Keratinocyte (primary cell): Measurements from ENCODE around the gene CDKN2AIPNL. TPM values are rescaled to one million over a fixed set of nuclear protein-coding genes. Genes with fewer than 3 reads are reported as not detected.

Experiments used
- DNase-seq: peaks from one replicate; pipeline ENCODE4 v3.0.0-alpha.2; 2011; ENCODE audit warnings: low read depth, missing footprints, low spot score
- FAIRE-seq: peaks from 2 replicates; lab custom pipeline; 2011; peaks lifted over from hg19 to GRCh38; lab: Jason Lieb, UNC
- H2AFZ ChIP-seq: 2 replicates; pipeline ENCODE4 v1.6.0; 2012; ENCODE audit warnings: low read length, control low read depth, inconsistent platforms; ENCODE audit not compliant: control insufficient read depth
- H3K27ac ChIP-seq: 2 replicates; pipeline ENCODE4 v1.5.1; 2011; ENCODE audit warnings: low read length; ENCODE audit not compliant: control insufficient read depth, insufficient read depth
- H3K27me3 ChIP-seq: 3 replicates; pipeline ENCODE4 v1.6.0; 2011; ENCODE audit warnings: low read length; ENCODE audit not compliant: control insufficient read depth, insufficient read depth; ENCODE audit errors: extremely low read depth
- H3K36me3 ChIP-seq, 2 experiments: 2 replicates in 1 of 2; 3 replicates in 1 of 2; pipeline ENCODE4 v1.5.1; 2011; ENCODE audit warnings: low read length in 2 of 2, mild to moderate bottlenecking in 1 of 2; ENCODE audit not compliant: control insufficient read depth in 2 of 2, insufficient read depth in 2 of 2; ENCODE audit errors: extremely low read depth in 1 of 2
- H3K4me1 ChIP-seq: 3 replicates; pipeline ENCODE4 v1.5.1; 2011; ENCODE audit warnings: low read length; ENCODE audit not compliant: control insufficient read depth, insufficient read depth; ENCODE audit errors: extremely low read depth
- H3K4me2 ChIP-seq: 3 replicates; pipeline ENCODE4 v1.6.0; 2011; ENCODE audit warnings: low read depth, low read length; ENCODE audit not compliant: control insufficient read depth, insufficient read depth; ENCODE audit errors: extremely low read depth
- H3K4me3 ChIP-seq, 3 experiments: fragments of 200-600 bp in 1 of 3; sonication (generic) in 1 of 3; 2 replicates in 2 of 3; 3 replicates in 1 of 3; pipeline ENCODE4 v1.5.1; 2011 to 2016; ENCODE audit warnings: low read length in 3 of 3, mild to moderate bottlenecking in 3 of 3, control low read depth in 2 of 3, inconsistent platforms in 1 of 3, low read depth in 1 of 3, mixed read lengths in 1 of 3, mixed run types in 1 of 3, moderate library complexity in 1 of 3; ENCODE audit not compliant: control insufficient read depth in 2 of 3, insufficient read depth in 2 of 3; ENCODE audit errors: extremely low read depth in 1 of 3
- H3K79me2 ChIP-seq: 2 replicates; pipeline ENCODE4 v1.6.0; 2012; ENCODE audit warnings: low read length; ENCODE audit not compliant: control insufficient read depth, insufficient read depth
- H3K9ac ChIP-seq: 3 replicates; pipeline ENCODE4 v1.6.0; 2011; ENCODE audit warnings: low read length; ENCODE audit not compliant: control insufficient read depth, insufficient read depth; ENCODE audit errors: extremely low read depth
- H3K9me1 ChIP-seq: 3 replicates; pipeline ENCODE4 v1.6.0; 2011; ENCODE audit warnings: low read length; ENCODE audit not compliant: control insufficient read depth, insufficient read depth; ENCODE audit errors: extremely low read depth
- H3K9me3 ChIP-seq: 2 replicates; pipeline ENCODE4 v1.5.1; 2012; ENCODE audit warnings: low read depth, low read length; ENCODE audit not compliant: control insufficient read depth
- H4K20me1 ChIP-seq: 3 replicates; pipeline ENCODE4 v1.6.0; 2011; ENCODE audit warnings: low read length; ENCODE audit not compliant: control insufficient read depth, insufficient read depth; ENCODE audit errors: extremely low read depth
- EZH2 ChIP-seq: IDR thresholded peaks from one replicate; pipeline ENCODE4 v1.6.1; 2012; ENCODE audit warnings: inconsistent platforms, mild to moderate bottlenecking, low read length, moderate library complexity
- dilution Hi-C: fragments of 300-500 bp; cut with MboI; formaldehyde crosslinking; loops from one replicate; pipeline ENCODE4 v1.7.0; 2020; ENCODE audit warnings: low sequenced_read_pairs; ENCODE audit not compliant: extremely low pct_ligation_motif_present
- polyA plus RNA-seq, 5 experiments: library from polyadenylated mRNA; depleted of rRNA in 3 of 5; stranded (reverse) in 3 of 5; stranded (forward) in 1 of 5; unstranded in 1 of 5; fragments of >200 nt; gene quantifications; 1 replicate in 1 of 5; 2 replicates in 3 of 5; 3 replicates in 1 of 5; pipeline versions ENCODE4 v1.2.1 to v1.2.3, GENCODE V29; 2011 to 2012; ENCODE audit warnings: missing spikeins in 2 of 5, low read depth in 1 of 5, low replicate concordance in 1 of 5
- TF ChIP-seq, protein P1 (sequence below), 3 experiments: IDR thresholded peaks in 1 of 3; conservative IDR thresholded peaks in 1 of 3; optimal IDR thresholded peaks in 1 of 3; 2 replicates in 2 of 3; 3 replicates in 1 of 3; pipeline versions ENCODE3 to v1.5.1; 2011; ENCODE audit warnings: low read length in 3 of 3, mild to moderate bottlenecking in 3 of 3, moderate library complexity in 2 of 3, control low read depth in 1 of 3, inconsistent platforms in 1 of 3; ENCODE audit not compliant: insufficient read depth in 2 of 3; ENCODE audit errors: extremely low read depth in 1 of 3

Gene CDKN2AIPNL
- polyA plus RNA-seq, 1 donor (not counting 4 experiments of a cell fraction or from before 2014, with no cell fraction given) = 28.4 TPM

DNA sequence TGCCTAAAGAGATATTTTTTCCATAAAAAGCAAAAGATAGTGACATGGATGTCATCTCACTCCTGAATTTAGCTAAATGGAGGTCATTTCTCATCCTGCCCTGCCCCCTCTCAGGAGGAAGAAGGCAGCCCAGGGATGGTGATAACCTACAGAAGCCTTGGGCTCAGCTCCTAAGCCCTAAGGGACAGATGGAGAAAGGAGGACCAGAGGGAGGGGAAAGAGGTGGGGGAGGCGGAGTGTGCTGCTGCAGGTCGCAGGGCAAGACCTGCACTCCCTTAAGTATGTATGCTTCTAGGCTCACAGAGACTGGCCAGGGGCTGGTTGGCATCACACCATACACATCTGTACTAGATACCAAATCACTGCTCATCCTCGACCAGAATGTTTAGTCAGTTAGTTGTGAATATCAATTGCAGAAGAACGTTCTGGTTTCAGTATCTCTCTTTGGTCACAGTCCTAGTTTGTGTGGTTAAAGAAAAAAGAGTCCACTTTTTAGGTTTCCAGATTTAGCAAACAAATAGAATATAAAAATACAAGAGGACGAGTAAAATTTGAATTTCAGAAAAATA lies 18.4 kb upstream of the CDKN2AIPNL start:
- no peak overlapping the region for H3K27ac ChIP-seq
- H3K9ac ChIP-seq = no peak overlapping the region
- DNase-seq (no peak), FAIRE-seq (no peak)
- H3K79me2 ChIP-seq = no peaks in the 10 kb centered on the region
- no peaks in the 10 kb centered on the region for H3K36me3 ChIP-seq
- H3K9me1 ChIP-seq = peaks cover 1% of the 10 kb centered on the region
- H3K27me3 ChIP-seq = no peaks in the 10 kb centered on the region
- peaks cover 9% of the 10 kb centered on the region for H3K4me1 ChIP-seq
- dilution Hi-C loops = no loop called here
- H3K4me2 ChIP-seq = no peak overlapping the region
- H3K4me3 ChIP-seq = no peak overlapping the region
- H4K20me1 ChIP-seq = no peaks in the 10 kb centered on the region
- H2AFZ ChIP-seq = no peak overlapping the region
- TF ChIP-seq, protein P1, sequence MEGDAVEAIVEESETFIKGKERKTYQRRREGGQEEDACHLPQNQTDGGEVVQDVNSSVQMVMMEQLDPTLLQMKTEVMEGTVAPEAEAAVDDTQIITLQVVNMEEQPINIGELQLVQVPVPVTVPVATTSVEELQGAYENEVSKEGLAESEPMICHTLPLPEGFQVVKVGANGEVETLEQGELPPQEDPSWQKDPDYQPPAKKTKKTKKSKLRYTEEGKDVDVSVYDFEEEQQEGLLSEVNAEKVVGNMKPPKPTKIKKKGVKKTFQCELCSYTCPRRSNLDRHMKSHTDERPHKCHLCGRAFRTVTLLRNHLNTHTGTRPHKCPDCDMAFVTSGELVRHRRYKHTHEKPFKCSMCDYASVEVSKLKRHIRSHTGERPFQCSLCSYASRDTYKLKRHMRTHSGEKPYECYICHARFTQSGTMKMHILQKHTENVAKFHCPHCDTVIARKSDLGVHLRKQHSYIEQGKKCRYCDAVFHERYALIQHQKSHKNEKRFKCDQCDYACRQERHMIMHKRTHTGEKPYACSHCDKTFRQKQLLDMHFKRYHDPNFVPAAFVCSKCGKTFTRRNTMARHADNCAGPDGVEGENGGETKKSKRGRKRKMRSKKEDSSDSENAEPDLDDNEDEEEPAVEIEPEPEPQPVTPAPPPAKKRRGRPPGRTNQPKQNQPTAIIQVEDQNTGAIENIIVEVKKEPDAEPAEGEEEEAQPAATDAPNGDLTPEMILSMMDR (optimal IDR thresholded peaks at IDR 0.05 in 1 of 3, IDR thresholded peaks at IDR 0.05 in 1 of 3, conservative IDR thresholded peaks at IDR 0.05 in 1 of 3; ENCODE audit: extremely low read depth in 1 of 3, insufficient read depth in 2 of 3, low read length in 3 of 3) = no peak
- no peak for TF ChIP-seq EZH2
- no peaks in the 10 kb centered on the region for H3K9me3 ChIP-seq

DNA sequence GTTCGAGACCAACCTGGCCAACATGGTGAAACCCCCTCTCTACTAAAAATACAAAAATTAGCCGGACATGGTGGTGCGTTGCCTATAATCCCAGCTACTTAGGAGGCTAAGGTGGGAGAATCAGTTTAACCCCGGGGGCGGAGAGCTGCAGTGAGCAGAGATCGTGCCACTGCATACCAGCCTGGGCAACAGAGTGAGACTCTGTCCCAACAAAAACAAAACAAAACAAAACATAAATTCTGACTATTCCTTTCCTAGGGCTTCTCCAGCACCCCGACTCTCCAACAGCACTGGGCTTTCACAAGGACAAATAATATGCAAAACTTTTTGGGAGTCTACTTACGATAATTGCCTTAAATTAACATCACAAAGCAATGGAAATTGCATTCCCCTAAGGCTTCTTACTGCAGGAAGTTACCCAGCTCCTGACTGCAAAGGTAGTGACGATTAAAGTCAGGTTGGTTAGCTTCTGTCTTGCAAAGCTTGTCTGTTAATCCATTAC lies 15.9 kb upstream of the CDKN2AIPNL start:
- Histone ChIP-seq H3K4me3 (no peak overlapping the region), H3K9me1 (no peaks in the 10 kb centered on the region), H2AFZ (peak overlapping the region; percentile 2), H3K4me2 (peak overlapping the region; percentile 20), H3K36me3 (no peaks in the 10 kb centered on the region), H3K9me3 (no peaks in the 10 kb centered on the region), H3K4me1 (peaks cover 6% of the 10 kb centered on the region), H3K79me2 (no peaks in the 10 kb centered on the region), H3K9ac (no peak overlapping the region), H3K27me3 (no peaks in the 10 kb centered on the region), H3K27ac (no peak overlapping the region), H4K20me1 (no peaks in the 10 kb centered on the region)
- TF ChIP-seq, protein P1 (optimal IDR thresholded peaks at IDR 0.05 in 1 of 3, IDR thresholded peaks at IDR 0.05 in 1 of 3, conservative IDR thresholded peaks at IDR 0.05 in 1 of 3; ENCODE audit: extremely low read depth in 1 of 3, insufficient read depth in 2 of 3, low read length in 3 of 3) = no peak
- TF ChIP-seq EZH2 = no peak
- dilution Hi-C loops = loop anchor here (5.0 kb wide), 1 partner anchor 85 kb away; no protein-coding TSS in a partner anchor
- DNase-seq = no peak
- FAIRE-seq = no peak
